ENCODE measurements around the gene ZNF157.

The ZNF157 gene

GRCh38 chrX:47447607-47448006 lies 77.2 kb downstream of the ZNF157 start:
- no peak for DNase-seq (ENCODE audit: low read depth)

- DNase-seq (ENCODE audit: low read depth), result no peak
Observed at GRCh38 chrX:47448165-47448806, 77.9 kb downstream of the ZNF157 start.

- no peak for DNase-seq (ENCODE audit: low read depth)
Observed at GRCh38 chrX:47452112-47452511, 81.7 kb downstream of the ZNF157 start.

GRCh38 chrX:47456080-47456479 lies 85.7 kb downstream of the ZNF157 start:
- no peak for DNase-seq (ENCODE audit: low read depth)

- no peak for DNase-seq (ENCODE audit: low read depth)
Observed at GRCh38 chrX:47458528-47458927, 88.2 kb downstream of the ZNF157 start.

DNA sequence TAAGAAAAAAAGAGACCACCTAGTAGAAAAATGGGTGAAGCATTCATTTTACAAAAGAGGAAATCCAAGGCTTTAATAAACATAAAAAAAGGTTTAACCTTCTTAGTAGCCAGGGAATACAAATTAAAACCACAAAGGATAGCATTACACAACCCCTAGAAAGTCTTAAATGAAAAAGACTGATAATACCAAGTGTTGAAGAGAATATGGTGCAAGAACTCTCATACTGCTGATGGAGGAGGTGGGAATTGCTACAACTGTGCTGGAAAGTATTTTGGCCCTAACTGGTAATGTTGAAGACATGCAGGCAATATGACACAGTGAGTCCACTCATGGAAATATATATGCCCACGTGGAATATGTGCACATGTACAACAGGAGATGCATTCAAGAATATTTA lies 90.2 kb downstream of the ZNF157 start:
- no peak for DNase-seq (ENCODE audit: low read depth)
